ENCODE measurements around the gene NTRK2.

Gene NTRK2

DNA sequence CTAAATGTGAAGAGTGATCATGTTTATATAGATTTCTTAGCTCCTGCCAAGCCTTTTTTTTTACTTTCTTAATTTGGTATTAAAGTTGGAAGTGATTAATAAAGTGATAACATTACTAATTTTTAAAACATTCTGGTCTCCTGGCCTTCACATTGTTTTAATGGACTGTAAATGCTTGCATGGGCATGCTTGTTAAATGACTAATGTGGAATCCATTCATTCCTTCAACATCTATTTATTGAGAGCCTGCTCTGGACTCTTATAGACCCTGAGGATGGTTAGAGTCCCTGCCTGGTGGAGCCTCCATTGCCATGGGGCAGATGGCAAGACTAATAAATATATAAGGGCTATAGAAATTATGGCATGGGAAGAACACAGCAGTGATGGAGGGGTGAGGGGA is 103.5 kb downstream of the NTRK2 start:
- H3K9ac ChIP-seq: no peak overlapping the region
- no peak overlapping the region for H3K4me2 ChIP-seq
- no peaks in the 10 kb centered on the region for H3K27me3 ChIP-seq
- H3K4me3 ChIP-seq: no peak overlapping the region
- no peak overlapping the region for H3K27ac ChIP-seq
- H3K36me3 ChIP-seq: no peaks in the 10 kb centered on the region
- H4K20me1 ChIP-seq: no peaks in the 10 kb centered on the region
- H3K4me1 ChIP-seq: no peaks in the 10 kb centered on the region
- H3K9me3 ChIP-seq (replicated peaks in 1 of 11): no peaks in the 10 kb centered on the region
- no peak for TF ChIP-seq Cebpa-rat (IDR thresholded peaks at IDR 0.05)

DNA sequence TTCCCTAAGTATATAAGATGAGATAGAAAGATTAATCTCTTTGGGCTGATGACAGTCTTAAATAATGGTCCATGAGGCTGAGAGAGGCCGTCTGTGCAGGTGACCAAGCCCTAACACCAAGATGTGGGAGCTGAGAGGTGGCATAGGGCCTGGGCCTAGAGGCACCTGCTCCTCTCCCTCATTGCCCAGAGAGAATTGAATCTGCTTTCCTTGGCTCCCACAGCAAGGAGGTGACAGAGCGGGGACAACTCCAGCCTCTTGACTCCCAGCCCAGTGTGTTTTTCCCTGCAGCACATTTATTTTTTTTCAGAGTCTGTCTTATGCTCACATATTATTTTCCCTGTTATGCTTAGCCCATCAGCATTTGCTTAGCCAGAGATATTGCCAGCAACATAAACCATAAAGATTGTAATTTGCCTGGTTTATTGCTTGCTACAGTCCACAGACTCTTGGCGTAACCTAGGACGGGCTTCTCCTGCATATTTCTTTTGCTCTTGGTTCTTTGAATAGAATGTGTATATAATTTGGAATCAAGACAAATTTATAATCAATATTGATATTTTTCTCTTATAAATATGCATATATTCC is 105.6 kb downstream of the NTRK2 start:
- Histone ChIP-seq H3K9ac (no peak overlapping the region), H3K4me2 (no peak overlapping the region), H3K4me3 (no peak overlapping the region), H3K9me3 (replicated peaks in 1 of 11) (no peaks in the 10 kb centered on the region), H3K27ac (no peak overlapping the region), H3K4me1 (no peaks in the 10 kb centered on the region), H3K36me3 (no peaks in the 10 kb centered on the region), H4K20me1 (no peaks in the 10 kb centered on the region), H3K27me3 (no peaks in the 10 kb centered on the region)
- no peak for TF ChIP-seq Cebpa-rat (IDR thresholded peaks at IDR 0.05)

DNA sequence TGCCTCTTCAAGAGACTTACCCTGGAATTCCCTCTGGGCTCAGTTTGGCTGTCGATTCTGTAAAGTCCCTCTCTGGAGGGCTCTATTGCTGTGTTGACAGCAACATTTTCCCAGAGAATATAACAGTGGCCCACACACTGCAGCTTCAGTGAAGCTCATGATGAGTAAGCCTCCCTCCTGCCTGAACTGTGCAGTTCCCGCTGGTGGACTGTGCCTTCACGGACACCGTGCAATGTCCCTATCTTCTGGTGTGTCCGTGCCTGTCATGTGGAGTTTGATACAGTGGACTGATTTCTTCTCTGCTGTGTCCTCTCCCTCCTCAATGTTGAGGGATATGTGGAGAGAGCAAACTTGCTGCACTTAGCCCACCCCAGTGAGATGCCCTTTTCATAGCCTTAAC is 109.0 kb downstream of the NTRK2 start:
- Histone ChIP-seq H3K9me3 (replicated peaks in 1 of 11) (no peaks in the 10 kb centered on the region), H3K27ac (no peak overlapping the region), H3K4me1 (no peaks in the 10 kb centered on the region), H4K20me1 (no peaks in the 10 kb centered on the region), H3K9ac (no peak overlapping the region), H3K27me3 (no peaks in the 10 kb centered on the region), H3K4me3 (no peak overlapping the region), H3K4me2 (no peak overlapping the region), H3K36me3 (no peaks in the 10 kb centered on the region)
- no peak for TF ChIP-seq Cebpa-rat (IDR thresholded peaks at IDR 0.05)

DNA sequence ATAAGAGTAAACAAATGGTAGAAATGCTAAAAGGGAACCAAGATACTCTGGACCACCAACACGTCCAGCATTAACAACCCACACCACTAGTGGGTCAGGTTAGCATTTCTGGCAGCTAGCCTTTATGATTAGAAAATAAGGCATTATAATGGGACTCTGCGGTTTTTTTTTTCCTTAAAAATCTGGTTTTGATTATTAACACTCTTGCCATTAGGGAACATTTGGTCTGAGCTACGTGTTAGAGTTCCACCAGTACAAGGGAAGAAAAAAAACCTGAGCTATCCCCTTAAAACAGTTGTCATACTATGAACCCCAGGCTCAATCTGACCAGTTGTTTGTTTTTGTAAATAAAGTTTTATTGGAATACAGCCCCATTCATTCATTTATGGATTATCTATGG is 110.4 kb downstream of the NTRK2 start:
- H3K4me2 ChIP-seq: no peak overlapping the region
- no peak overlapping the region for H3K4me3 ChIP-seq
- no peaks in the 10 kb centered on the region for H3K4me1 ChIP-seq
- no peaks in the 10 kb centered on the region for H3K27me3 ChIP-seq
- no peaks in the 10 kb centered on the region for H4K20me1 ChIP-seq
- H3K36me3 ChIP-seq: no peaks in the 10 kb centered on the region
- H3K27ac ChIP-seq: no peak overlapping the region
- H3K9me3 ChIP-seq (replicated peaks in 1 of 11): no peaks in the 10 kb centered on the region
- TF ChIP-seq Cebpa-rat (IDR thresholded peaks at IDR 0.05): no peak
- H3K9ac ChIP-seq: no peak overlapping the region

DNA sequence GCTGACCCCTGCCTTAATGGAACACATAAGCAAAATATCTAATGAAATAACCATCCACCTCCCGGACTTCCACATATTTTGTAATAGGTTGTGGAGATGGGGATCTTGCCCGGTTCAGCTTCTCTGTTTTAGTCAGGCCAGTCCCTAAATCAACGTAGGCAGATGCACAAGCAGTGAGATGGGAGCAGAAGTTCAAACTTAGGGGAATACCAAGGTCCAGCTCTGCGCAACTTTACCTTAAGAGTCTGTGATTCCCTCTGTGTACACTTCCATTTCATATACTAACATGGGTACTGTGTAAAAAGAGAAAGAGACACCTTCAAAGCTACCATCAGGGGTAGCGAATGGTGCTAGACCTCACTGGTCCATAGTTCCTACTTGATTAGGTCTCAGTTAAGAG is 110.9 kb downstream of the NTRK2 start:
- Histone ChIP-seq H4K20me1 (no peaks in the 10 kb centered on the region), H3K4me2 (no peak overlapping the region), H3K36me3 (no peaks in the 10 kb centered on the region), H3K4me1 (no peaks in the 10 kb centered on the region), H3K9me3 (replicated peaks in 1 of 11) (no peaks in the 10 kb centered on the region), H3K4me3 (no peak overlapping the region), H3K27ac (no peak overlapping the region), H3K27me3 (no peaks in the 10 kb centered on the region), H3K9ac (no peak overlapping the region)
- no peak for TF ChIP-seq Cebpa-rat (IDR thresholded peaks at IDR 0.05)

DNA sequence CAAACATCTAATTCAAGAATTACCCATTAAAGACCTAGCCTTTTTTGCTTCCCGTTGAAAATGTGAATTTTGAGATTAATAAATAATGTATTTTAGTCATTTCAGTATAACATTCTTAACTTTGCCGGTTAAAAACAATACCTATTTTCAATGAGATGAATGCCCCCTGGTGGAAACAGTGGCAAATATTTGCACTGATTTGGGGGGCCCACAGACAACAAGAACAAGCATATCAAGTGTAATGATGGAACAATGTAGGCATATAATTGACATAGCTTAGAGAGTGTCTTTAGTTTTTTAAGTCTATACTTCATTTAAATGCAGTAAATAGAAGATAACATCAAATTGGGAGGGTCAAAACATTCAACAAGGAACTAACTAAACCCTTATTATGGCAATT is 111.9 kb downstream of the NTRK2 start:
- Histone ChIP-seq H4K20me1 (no peaks in the 10 kb centered on the region), H3K4me2 (no peak overlapping the region)

DNA sequence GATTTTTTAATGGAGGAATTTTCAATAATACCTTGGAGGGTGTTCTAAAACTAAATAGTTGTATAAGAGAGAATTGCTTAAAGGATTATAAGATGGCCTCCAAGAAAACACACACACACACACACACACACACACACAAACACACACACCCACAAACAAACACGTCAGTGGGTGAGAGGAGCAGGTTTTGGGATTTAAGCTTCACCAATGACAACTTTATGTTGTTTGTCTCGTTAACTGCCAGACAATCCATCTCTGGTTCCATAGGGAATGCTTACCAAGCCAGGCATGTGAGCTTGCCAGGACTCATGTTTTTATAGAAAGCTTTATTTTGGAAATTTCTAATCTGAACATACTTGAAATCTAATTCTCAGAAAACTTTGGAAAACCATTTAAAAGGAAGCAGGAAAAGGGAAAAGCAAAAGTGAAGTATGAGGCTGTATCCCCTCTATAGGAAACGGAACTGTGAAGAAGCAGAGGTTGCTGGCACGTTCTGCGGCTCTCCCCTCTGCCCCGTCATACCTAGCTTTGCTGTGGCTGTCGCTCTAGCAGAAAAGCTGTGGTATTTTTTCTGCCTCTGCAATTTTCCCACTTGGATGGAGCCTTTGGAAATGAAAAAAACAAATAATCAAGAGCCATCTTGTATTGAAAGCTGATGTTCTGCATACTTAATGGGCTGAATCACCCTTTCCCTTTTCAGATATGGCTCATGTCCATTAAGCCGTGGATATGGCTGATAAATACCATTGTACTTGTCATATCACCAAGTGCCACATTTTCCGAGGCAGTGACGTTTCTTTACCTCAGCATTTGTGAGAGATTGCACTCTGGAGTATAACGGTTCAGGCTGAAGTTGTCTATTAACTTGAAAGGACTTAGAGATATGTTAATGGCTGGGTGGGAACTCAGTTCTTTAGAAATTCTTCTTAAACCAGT is 112.7 kb downstream of the NTRK2 start:
- TF ChIP-seq Cebpa-rat (IDR thresholded peaks at IDR 0.05): no peak
- H3K4me1 ChIP-seq: no peaks in the 10 kb centered on the region
- H3K4me3 ChIP-seq: no peak overlapping the region

More for the DNA sequence above, 111.9 kb downstream of the NTRK2 start:
- Histone ChIP-seq H3K27me3 (no peaks in the 10 kb centered on the region), H3K4me1 (no peaks in the 10 kb centered on the region), H3K27ac (no peak overlapping the region), H3K4me3 (no peak overlapping the region), H3K9ac (no peak overlapping the region), H3K36me3 (no peaks in the 10 kb centered on the region), H3K9me3 (replicated peaks in 1 of 11) (no peaks in the 10 kb centered on the region)
- no peak for TF ChIP-seq Cebpa-rat (IDR thresholded peaks at IDR 0.05)

DNA sequence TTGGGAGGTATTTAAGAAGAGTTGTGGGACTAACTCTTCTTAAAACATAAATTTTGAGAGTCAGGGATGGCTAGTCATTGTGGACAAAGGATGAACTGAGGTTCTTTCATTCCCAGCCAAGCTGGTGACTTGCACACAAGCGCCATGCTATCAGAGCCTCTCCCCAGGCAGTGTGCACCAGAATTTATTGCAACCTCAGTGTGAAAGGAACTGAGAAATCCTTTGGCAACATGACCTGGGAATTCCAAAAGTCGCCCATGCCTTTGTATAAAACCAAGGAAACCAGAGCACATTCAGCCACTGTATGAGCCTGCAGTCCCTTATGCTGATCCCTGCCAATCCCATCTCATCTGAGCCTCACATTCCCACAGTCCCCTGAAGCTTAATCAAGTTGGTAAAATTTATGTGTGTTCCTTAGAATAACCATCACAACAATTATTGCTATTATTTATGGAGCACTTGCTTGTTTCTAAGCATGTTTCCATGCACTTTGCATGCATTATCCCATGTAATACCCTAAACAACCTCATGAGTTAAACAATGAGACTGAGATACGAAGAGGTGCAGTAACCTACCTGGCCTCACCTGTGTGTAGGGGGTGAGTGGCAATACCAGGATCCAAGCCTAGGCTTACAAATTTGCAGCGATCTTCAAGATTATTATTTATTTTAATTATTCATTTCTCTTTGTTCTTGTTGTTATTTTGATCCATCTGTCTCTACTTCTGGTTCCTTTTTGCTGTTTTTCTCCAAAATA is 116.4 kb downstream of the NTRK2 start:
- no peaks in the 10 kb centered on the region for H3K27me3 ChIP-seq
- H3K36me3 ChIP-seq: no peaks in the 10 kb centered on the region
- no peaks in the 10 kb centered on the region for H3K4me1 ChIP-seq
- no peaks in the 10 kb centered on the region for H3K9me3 ChIP-seq (replicated peaks in 1 of 11)
- H3K27ac ChIP-seq: no peak overlapping the region
- H3K4me3 ChIP-seq: no peak overlapping the region
- TF ChIP-seq Cebpa-rat (IDR thresholded peaks at IDR 0.05): no peak
- H4K20me1 ChIP-seq: no peaks in the 10 kb centered on the region
- no peak overlapping the region for H3K4me2 ChIP-seq
- no peak overlapping the region for H3K9ac ChIP-seq

More for the DNA sequence above, 112.7 kb downstream of the NTRK2 start:
- Histone ChIP-seq H4K20me1 (no peaks in the 10 kb centered on the region), H3K27me3 (no peaks in the 10 kb centered on the region), H3K9me3 (replicated peaks in 1 of 11) (no peaks in the 10 kb centered on the region), H3K27ac (no peak overlapping the region), H3K4me2 (no peak overlapping the region), H3K36me3 (no peaks in the 10 kb centered on the region), H3K9ac (no peak overlapping the region)

DNA sequence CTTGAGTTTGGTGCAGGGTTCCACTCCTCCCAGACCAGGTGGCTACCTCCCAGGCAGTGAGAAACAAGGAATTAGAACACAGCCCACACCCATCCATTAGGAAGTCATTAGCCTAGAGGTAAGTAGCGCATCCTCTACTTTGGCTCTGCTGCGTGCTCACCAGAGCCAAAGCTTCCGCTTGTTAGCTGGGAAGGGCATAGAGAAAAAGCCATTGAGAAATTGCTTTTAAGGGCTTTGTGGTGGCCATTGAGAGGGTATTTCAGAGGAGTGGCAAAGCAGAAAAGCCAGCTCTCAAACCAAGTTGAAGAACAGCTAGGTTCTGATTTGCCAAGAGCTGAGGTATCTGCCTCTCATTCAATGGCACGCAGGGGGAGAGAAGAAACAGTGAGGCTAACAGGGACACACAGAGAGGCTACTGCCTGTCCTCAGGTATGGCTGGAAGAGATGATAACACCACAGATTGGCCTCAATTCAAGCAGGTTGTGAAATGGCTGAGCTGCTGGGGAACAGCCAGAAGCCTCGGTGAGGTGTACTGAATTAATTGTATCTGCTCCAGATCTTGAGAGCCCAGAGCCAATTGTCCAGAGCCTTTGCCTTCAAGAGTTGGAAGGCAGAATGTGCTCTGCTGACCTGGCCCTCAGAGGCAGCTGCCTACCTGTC is 119.4 kb downstream of the NTRK2 start:
- Histone ChIP-seq H3K9ac (no peak overlapping the region), H3K36me3 (no peaks in the 10 kb centered on the region), H3K27ac (no peak overlapping the region), H3K9me3 (replicated peaks in 1 of 11) (no peaks in the 10 kb centered on the region), H3K4me3 (no peak overlapping the region), H3K4me2 (no peak overlapping the region), H4K20me1 (no peaks in the 10 kb centered on the region), H3K4me1 (peaks cover 0 to 10% (median 2%) of the 10 kb centered on the region in 10 experiments; a peak in 6 of 20 replicates), H3K27me3 (no peaks in the 10 kb centered on the region)
- no peak for TF ChIP-seq Cebpa-rat (IDR thresholded peaks at IDR 0.05)

Measured in BLaER1 treated with 17β-estradiol and CSF1 and Interleukin-3, amounts not matched to agents 10 nM and 100 nM (cell line).